Common myeloid progenitor, CD34-positive (primary cell): ENCODE results near the gene SLC39A1.

Experiments
- CTCF ChIA-PET: fragments of 350-600 bp; sonication (Branson Sonifier 250); formaldehyde crosslinking; loops from one replicate; lab custom pipeline; 2021; ENCODE audit warnings: antibody characterized with exemption; lab: Charles Lee
- POLR2A ChIA-PET: fragments of 350-600 bp; sonication (Branson Sonifier 250); formaldehyde crosslinking; loops from one replicate; lab custom pipeline; 2021; ENCODE audit warnings: antibody characterized with exemption; lab: Charles Lee
- DNase-seq, 3 donors: peaks; one replicate each; pipeline versions ENCODE4 v3.0.0 to v3.0.0-alpha.2; 2013
- H3K27ac ChIP-seq, 2 experiments: 1 replicate in 1 of 2; 2 replicates in 1 of 2; pipeline ENCODE4 v1.7.0; 2013; ENCODE audit warnings: inconsistent platforms in 2 of 2, low read length in 2 of 2, mild to moderate bottlenecking in 2 of 2, low read depth in 1 of 2, moderate library complexity in 1 of 2; ENCODE audit not compliant: severe bottlenecking in 2 of 2, insufficient read depth in 1 of 2, poor library complexity in 1 of 2
- H3K27me3 ChIP-seq, 5 experiments: replicated peaks in 2 of 5; 1 replicate in 3 of 5; 2 replicates in 2 of 5; pipeline versions ENCODE4 v1.6.1 to v1.7.0; 2013; ENCODE audit warnings: low read length in 4 of 5, mild to moderate bottlenecking in 2 of 5, moderate library complexity in 2 of 5, inconsistent platforms in 1 of 5; ENCODE audit not compliant: insufficient read depth in 5 of 5, control insufficient read depth in 4 of 5
- H3K36me3 ChIP-seq, 4 experiments: 1 replicate in 2 of 4; 2 replicates in 2 of 4; pipeline versions ENCODE4 v1.6.1 to v1.7.0; 2013; ENCODE audit warnings: low read length in 3 of 4, control low read depth in 1 of 4, mild to moderate bottlenecking in 1 of 4; ENCODE audit not compliant: control insufficient read depth in 4 of 4, insufficient read depth in 4 of 4
- H3K4me1 ChIP-seq, 4 experiments: 1 replicate in 3 of 4; 2 replicates in 1 of 4; pipeline versions ENCODE4 v1.6.1 to v1.7.1; 2013; ENCODE audit warnings: low read length in 3 of 4, mild to moderate bottlenecking in 3 of 4, control low read depth in 1 of 4, inconsistent platforms in 1 of 4, moderate library complexity in 1 of 4; ENCODE audit not compliant: control insufficient read depth in 4 of 4, insufficient read depth in 4 of 4; ENCODE audit errors: control extremely low read depth in 1 of 4
- H3K4me3 ChIP-seq, 7 experiments: 1 replicate in 4 of 7; 2 replicates in 3 of 7; pipeline versions ENCODE4 v1.5.1 to v1.7.0; 2013; ENCODE audit warnings: mild to moderate bottlenecking in 7 of 7, low read length in 6 of 7, moderate library complexity in 6 of 7, inconsistent platforms in 2 of 7, low read depth in 2 of 7, control low read depth in 1 of 7; ENCODE audit not compliant: insufficient read depth in 4 of 7, control insufficient read depth in 1 of 7; ENCODE audit errors: extremely low read depth in 1 of 7
- H3K9me3 ChIP-seq, 5 experiments: 1 replicate in 4 of 5; 2 replicates in 1 of 5; pipeline versions ENCODE4 v1.6.1 to v1.7.1; 2013; ENCODE audit warnings: low read length in 4 of 5, mild to moderate bottlenecking in 2 of 5, inconsistent platforms in 1 of 5, low read depth in 1 of 5, moderate library complexity in 1 of 5; ENCODE audit not compliant: control insufficient read depth in 4 of 5, insufficient read depth in 2 of 5; ENCODE audit errors: control extremely low read depth in 1 of 5
- WGBS: methylation state at CpG from one replicate; pipeline ENCODE4 v1.1.5; 2013; ENCODE audit not compliant: insufficient coverage; 5-methylcytosine and 5-hydroxymethylcytosine counted together

The SLC39A1 gene

DNA sequence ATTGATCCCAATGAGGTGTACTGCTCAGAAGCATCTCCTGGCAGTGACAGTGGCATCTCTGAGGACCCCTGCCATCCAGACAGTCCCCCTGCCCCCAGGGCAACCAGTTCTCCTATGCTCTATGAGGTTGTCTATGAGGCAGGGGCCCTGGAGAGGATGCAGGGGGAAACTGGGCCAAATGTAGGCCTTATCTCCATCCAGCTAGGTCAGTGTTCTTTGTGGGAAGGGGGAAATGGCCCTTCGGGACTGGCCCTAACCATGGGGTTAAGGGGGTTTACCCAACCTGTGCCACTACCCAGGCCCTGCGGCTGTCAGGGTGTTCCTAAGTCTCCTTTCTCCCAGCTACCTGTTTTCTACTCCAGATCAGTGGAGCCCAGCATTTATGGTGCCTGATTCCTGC is 5.6 kb upstream of the SLC39A1 start:
- Histone ChIP-seq H3K27ac (peak overlapping the region in 1 of 2 experiments; percentile 46), H3K36me3 (peaks cover 4 to 25% (median 14%) of the 10 kb centered on the region in 4 experiments), H3K4me1 (peaks cover 4 to 52% (median 40%) of the 10 kb centered on the region in 4 experiments), H3K9me3 (no peaks in the 10 kb centered on the region), H3K27me3 (no peaks in the 10 kb centered on the region), H3K4me3 (peak overlapping the region in 6 of 7 experiments; percentile 85 to 97 (median 86))
- POLR2A ChIA-PET, result interaction anchor here (0.9 to 3.3 kb wide), 2 partner anchors 8 to 12 kb away, joined by 3 to 25 read pairs; partner anchors contain the start of gene JTB
- DNase-seq, result no peak
- CTCF ChIA-PET, result interaction anchor here (1.0 to 5.1 kb wide), 5 partner anchors 8 to 54 kb away, joined by 3 to 47 read pairs (median 29); partner anchors contain the start of genes DENND4B, JTB and RAB13
- WGBS, result 80% methylated on average over 2 of the region's 2 CpGs

GRCh38 chr1:153968408-153968807 is 5.1 kb upstream of the SLC39A1 start:
- Histone ChIP-seq H3K27me3 (no peaks in the 10 kb centered on the region), H3K36me3 (peaks cover 0 to 19% (median 9%) of the 10 kb centered on the region in 4 experiments), H3K4me3 (peak overlapping the region; percentile 81 to 97 (median 86)), H3K4me1 (peaks cover 4 to 56% (median 44%) of the 10 kb centered on the region in 4 experiments), H3K9me3 (no peaks in the 10 kb centered on the region), H3K27ac (peak overlapping the region; percentile 46 to 91)
- no peak for DNase-seq
- WGBS, result 0% methylated on average over 9 of the region's 13 CpGs
- ChIA-PET CTCF (interaction anchor here (1.0 to 5.1 kb wide), 6 partner anchors 9 to 188 kb away, joined by 3 to 47 read pairs (median 24); partner anchors contain the start of genes DENND4B, JTB and RAB13), POLR2A (interaction anchor here (3.3 kb wide), 1 partner anchor 9 kb away, joined by 25 read pairs; the partner anchor contains the start of gene JTB)

GRCh38 chr1:153968000-153968363 is 4.6 kb upstream of the SLC39A1 start:
- DNase-seq, result no peak
- Histone ChIP-seq H3K9me3 (no peaks in the 10 kb centered on the region), H3K27ac (peak overlapping the region; percentile 46 to 91), H3K4me1 (peaks cover 4 to 59% (median 46%) of the 10 kb centered on the region in 4 experiments), H3K27me3 (no peaks in the 10 kb centered on the region), H3K36me3 (peaks cover 0 to 15% (median 6%) of the 10 kb centered on the region in 4 experiments), H3K4me3 (peak overlapping the region; percentile 81 to 97 (median 86))
- ChIA-PET CTCF (interaction anchor here (0.8 to 5.1 kb wide), 9 partner anchors 9 to 188 kb away, joined by 3 to 47 read pairs (median 6); partner anchors contain the start of genes CRTC2, DENND4B, JTB and RAB13), POLR2A (interaction anchor here (0.7 to 3.3 kb wide), 8 partner anchors 9 to 82 kb away, joined by 3 to 25 read pairs (median 7); partner anchors contain the start of genes CRTC2, DENND4B, JTB and RPS27)
- WGBS, result 0% methylated on average over 2 of the region's 8 CpGs

- DNase-seq, result peak; percentile 97 to 99 (median 99)
- WGBS, result under 1% methylated on average over 57 of the region's 60 CpGs
- no peaks in the 10 kb centered on the region for H3K27me3 ChIP-seq
- peaks cover 4 to 61% (median 49%) of the 10 kb centered on the region in 4 experiments for H3K4me1 ChIP-seq
- ChIA-PET POLR2A (interaction anchor here (0.6 to 3.3 kb wide), 11 partner anchors 9 to 160 kb away, joined by 3 to 25 read pairs (median 7); partner anchors contain the start of genes CRTC2, DENND4B, GATAD2B and JTB), CTCF (interaction anchor here (0.8 to 5.1 kb wide), 10 partner anchors 9 to 187 kb away, joined by 3 to 47 read pairs (median 6); partner anchors contain the start of genes CRTC2, DENND4B, JTB and RAB13)
- peak within 1 kb of the TSS; percentile 75 to 91 for H3K27ac ChIP-seq
- peak within 1 kb of the TSS; percentile 81 to 97 (median 86) for H3K4me3 ChIP-seq
- no peaks in the 10 kb centered on the region for H3K9me3 ChIP-seq
- peaks cover 0 to 9% (median 2%) of the 10 kb centered on the region in 4 experiments for H3K36me3 ChIP-seq
These were observed 4.0 kb upstream of the SLC39A1 start, which contains the start of gene CREB3L4 for GRCh38 chr1:153967107-153967999. Gene CREB3L4 (plus strand): TSS chr1:153967902. CDS start chr1:153968526, 624 bp downstream.

- CTCF ChIA-PET, result interaction anchor here (1.3 to 3.2 kb wide), 4 partner anchors 8 to 22 kb away, joined by 4 to 15 read pairs (median 10); partner anchors contain the start of genes DENND4B, JTB and RAB13
- H3K4me3 ChIP-seq, result peak overlapping the region; percentile 49 to 97 (median 87)
- peaks cover 13 to 69% (median 54%) of the 10 kb centered on the region in 4 experiments for H3K4me1 ChIP-seq
- H3K27me3 ChIP-seq, result no peaks in the 10 kb centered on the region
- DNase-seq, result no peak
- H3K9me3 ChIP-seq, result no peaks in the 10 kb centered on the region
- 0% methylated on average over 19 of the region's 22 CpGs for WGBS
- H3K27ac ChIP-seq, result peak overlapping the region; percentile 70 to 88
- peaks cover 0 to 29% (median 18%) of the 10 kb centered on the region in 4 experiments for H3K36me3 ChIP-seq
- POLR2A ChIA-PET, result interaction anchor here (1.0 to 3.8 kb wide), 4 partner anchors 18 to 41 kb away, joined by 4 to 17 read pairs (median 6); partner anchors contain the start of genes DENND4B, GATAD2B, RAB13 and RPS27
These were observed 554 bp upstream of the SLC39A1 start for GRCh38 chr1:153963850-153964331.
